GM19397 (cell line): Measurements from ENCODE around the gene RMND1.
"Not testable (repeated sequence)": the region's sequence is repeated elsewhere in the genome, so short reads cannot be mapped to it uniquely, and the experiment has no call there.

Source experiments
- ATAC-seq: cut with Tn5 transposase; IDR thresholded peaks from one replicate; pipeline ENCODE4 v1.9.1; 2021; ENCODE audit warnings: mild to moderate bottlenecking, moderate library complexity; ENCODE audit not compliant: unreplicated experiment

The RMND1 gene

DNA sequence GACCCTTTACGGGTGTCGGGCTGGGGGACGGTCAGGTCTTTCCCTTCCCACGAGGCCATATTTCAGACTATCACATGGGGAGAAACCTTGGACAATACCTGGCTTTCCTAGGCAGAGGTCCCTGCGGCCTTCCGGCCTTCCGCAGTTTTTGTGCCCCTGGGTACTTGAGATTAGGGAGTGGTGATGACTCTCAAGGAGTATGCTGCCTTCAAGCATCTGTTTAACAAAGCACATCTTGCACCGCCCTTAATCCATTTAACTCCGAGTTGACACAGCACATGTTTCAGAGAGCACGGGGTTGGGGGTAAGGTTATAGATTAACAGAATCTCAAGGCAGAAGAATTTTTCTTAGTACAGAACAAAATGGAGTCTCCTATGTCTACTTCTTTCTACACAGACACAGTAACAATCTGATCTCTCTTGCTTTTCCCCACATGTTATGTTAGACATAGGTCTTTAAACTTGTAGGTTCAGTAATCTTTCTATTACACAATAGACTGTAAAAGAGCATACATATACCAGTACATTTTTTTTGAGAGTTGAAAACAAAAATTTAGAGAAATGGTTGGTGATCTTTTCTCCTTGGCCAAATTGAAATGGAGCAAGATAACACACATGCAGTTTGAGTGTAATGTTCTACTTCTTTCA, 3.9 kb upstream of the RMND1 start:
- not testable (repeated sequence) for ATAC-seq

DNA sequence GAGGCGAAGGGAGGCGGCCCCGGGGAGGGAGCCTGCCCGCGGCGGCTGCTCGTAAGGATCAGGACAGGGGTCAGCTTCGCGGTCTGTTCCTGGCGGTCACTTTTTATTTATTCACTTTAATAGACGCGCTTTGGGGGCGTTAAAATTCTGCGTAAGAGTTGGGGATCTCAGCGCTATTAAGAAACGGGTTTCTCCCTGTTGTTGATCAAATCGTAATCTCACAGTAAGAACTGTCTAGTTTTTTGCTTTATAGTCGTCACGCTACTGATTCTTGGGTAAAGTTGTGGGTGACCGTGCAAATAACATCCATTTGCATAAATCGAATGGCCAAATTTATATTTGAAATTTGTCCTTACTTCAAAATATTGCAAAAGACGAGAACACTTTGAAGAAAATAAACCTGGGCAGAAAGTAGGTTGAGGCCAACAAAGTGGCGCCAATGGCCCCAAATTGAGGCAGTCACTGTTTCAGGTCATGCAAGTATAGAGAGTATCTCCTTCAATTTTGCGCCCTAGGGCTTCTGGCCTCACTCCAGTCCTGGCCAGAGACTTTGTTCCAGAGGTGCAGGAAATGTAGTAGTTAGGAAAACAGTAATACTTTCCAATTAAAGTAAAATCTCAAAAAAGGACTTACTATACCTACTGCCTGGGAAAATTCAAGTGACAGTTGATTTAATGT, 963 bp upstream of the RMND1 start:
- no peak for ATAC-seq

DNA sequence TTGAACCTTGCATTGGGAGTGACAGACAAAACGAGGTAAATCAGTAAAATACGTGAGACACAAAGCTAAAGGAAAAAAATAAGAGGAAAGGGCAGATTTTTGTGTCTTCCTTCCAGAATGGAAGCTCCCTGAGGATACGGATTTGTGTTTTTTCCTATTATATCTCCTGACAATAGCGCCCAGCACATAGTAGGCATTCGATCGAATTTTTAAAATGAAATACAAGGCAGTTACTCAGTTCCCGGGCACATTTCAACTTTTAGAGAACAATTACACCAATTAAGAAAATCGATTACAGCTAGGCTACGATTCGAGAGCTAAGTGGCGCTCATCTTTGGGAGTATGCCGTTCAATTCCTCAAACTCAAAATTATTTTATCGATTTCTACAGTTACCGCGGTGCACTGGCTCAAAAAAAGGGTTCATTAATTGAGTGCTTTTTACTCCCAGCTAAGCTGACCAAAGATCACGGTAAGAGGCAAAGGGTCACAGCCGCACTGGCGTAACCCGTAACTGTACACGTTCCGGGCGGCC, 443 bp downstream of the RMND1 start:
- no peak for ATAC-seq

DNA sequence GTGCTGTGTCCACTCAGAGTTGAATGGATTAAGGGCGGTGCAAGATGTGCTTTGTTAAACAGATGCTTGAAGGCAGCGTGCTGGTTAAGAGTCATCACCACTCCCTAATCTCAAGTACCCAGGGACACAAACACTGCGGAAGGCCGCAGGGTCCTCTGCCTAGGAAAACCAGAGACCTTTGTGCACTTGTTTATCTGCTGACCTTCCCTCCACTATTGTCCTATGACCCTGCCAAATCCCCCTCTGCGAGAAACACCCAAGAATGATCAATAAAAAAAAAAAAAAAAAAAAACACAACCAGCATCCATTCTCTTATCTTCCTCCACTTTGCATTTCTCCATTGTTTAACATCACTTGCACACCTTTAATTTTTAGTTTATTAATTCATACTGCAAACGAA, 998 bp downstream of the RMND1 start:
- not testable (repeated sequence) for ATAC-seq

- no peak for ATAC-seq
These were observed 3.3 kb downstream of the RMND1 start for GRCh38 chr6:151448623-151449022.

DNA sequence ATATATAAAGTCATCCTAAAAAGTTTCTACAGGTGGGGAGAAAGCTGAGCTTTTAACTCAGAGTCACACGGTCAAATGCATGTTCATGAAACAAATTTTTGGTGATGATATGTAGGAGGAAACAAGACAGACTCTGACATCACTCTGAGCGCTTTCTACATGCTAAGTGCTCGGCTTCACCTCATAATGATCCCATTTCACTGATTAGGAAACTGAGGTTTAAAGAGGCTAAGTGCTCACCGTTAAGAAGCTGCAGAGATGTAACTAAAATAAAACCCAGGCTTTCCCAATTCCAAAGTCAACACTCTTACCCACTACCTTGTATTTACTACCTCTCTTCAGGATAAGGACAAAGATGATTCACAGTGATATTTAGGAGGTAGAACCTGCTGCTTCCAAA, 4.7 kb downstream of the RMND1 start:
- ATAC-seq: no peak

DNA sequence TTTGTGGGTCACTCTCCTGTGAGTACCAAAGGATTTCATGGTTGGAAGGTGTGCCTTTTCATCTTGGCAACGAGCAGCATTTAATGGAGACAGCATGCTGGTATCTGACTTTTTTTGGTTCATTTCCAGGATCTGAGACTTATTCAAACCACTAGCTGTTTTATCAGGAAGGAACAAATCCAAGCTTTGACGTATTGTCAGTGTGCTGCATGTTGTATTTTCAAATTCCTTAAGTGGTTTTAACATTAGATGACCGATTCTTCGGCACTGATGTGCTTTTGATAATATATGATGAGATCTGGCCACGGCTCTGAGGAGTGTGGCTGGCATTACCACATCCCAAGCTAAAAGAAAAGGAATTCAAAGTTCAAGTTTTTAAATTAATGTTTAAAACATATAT, 6.4 kb downstream of the RMND1 start:
- no peak for ATAC-seq

DNA sequence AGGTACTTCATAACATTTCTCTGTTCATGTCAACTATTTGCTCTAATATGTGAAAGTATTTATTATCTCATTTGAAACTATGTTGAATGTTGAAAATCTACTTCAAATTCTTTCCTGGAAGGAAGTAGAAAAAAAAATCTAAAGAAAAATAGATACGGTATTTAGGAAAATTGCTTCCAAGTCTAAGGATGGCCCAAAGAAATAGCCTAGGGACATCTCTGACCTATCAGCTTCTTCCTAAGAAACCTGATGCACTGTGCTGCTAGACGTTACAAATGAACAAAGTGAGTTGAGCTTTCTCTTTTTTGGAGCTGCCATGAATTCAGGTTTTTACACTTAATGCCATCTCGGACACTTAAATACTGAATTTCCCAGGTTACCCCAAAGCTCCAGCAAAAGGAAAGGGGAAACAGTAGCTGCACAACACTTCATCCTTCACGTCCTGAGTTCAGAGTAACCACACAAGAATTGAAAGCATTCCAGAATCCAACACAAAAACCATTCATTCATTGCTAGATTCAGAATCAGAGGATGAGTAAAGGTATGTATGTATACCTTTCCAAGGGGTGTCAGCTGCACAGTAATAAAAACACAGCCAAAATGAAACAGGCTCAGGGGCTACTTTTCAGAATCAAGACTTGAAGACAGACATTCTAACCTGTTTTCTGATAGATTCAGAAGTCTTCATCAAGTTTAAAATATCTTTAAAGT, 7.9 kb downstream of the RMND1 start:
- no peak for ATAC-seq

DNA sequence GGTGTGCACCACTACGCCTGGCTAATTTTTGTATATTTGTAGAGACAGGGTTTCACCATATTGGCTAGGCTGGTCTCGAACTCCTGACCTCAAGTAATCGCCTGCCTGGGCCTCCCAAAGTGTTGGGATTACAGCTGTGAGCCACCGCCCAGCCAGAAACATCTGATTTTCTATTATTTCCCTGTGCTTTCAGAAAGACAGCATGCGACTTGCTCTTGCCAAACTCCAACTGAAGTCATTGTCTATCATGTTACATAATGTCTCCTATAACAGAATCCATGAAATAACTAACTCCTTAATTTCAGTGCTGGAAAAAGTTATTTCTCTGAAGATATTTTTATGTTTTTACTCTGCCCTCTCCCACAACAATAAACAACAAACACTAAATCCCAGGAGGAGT, 8.5 kb downstream of the RMND1 start:
- no peak for ATAC-seq

- ATAC-seq: no peak
These were observed 9.6 kb downstream of the RMND1 start for GRCh38 chr6:151442371-151442770.

GRCh38 chr6:151441390-151442166, 10.3 kb downstream of the RMND1 start:
- ATAC-seq: no peak

DNA sequence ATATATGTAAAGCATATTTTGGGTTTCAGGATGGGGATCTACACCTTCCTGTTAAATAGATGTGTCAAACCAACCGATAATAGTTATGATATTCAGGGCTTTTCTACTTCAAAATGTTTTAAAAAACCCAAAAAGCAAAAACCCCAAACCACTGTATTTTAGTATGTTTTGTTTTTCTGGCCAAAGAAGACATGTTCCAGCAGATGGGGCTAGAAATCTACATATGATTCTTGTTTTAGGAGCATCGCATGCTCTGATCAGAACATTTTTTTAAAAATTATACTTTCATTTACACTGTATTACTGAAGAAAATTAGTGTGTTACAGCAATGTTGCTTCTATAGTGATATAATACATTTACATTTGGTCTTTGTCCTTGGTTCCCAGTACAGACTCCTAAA, 11.0 kb downstream of the RMND1 start:
- ATAC-seq: no peak

GRCh38 chr6:151440498-151440897, 11.4 kb downstream of the RMND1 start:
- ATAC-seq: no peak

GRCh38 chr6:151437401-151437800, 14.5 kb downstream of the RMND1 start:
- ATAC-seq: no peak

DNA sequence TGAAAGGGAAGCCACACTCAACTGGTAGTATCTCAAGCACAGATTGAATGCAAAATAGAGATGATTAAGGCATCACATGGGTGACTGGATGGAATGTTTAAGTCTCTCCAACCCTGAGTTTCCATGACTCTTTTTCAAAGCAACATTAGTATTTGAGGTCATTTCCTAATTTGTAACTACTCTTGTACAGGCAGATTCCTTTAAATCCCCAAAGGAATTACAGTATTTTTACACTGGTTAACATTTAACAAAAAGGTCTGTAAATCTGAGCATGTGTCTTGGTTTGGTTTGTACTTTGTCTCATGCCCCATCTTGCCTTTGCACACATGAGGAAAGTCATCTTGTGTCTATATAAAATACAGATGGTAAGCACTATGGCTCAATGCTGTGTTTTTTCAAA, 15.1 kb downstream of the RMND1 start:
- ATAC-seq: no peak

DNA sequence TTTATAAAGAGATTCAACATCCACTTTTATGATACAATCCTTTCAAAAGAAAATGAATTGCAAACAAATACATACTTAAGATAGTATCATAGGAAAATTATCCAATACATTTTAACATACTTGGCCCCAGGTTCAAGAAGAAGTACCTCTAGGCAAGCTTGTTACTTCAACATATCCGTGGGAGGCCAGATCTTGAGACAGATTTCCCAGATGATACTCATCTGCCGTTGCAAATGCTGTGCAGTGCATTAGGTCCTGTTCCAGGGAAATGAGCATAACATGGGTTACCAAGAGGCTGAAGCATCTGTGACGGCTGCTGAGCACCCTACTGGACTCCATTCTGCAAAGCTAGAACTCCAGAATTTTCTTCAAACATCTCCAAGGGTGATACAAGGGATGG, 15.6 kb downstream of the RMND1 start:
- ATAC-seq: no peak

DNA sequence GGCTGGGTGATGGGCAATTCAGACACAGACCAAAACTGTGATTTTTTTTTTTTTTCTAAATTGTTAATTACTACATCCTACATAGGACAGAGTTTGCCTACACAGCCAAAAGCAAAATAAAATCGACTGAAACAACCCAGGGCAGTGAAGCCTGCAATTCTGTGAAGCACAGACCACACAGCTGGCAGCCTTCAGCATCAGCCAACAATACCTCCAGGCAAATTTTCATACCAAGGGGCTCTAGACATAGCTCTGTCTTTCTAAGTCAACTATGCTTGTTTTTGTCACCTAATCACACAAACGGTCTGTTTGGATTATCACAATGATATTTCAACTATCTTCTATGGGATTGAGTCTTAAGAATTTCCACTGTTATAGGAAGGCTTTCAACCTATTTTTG, 17.6 kb downstream of the RMND1 start:
- peak; percentile 85 for ATAC-seq

DNA sequence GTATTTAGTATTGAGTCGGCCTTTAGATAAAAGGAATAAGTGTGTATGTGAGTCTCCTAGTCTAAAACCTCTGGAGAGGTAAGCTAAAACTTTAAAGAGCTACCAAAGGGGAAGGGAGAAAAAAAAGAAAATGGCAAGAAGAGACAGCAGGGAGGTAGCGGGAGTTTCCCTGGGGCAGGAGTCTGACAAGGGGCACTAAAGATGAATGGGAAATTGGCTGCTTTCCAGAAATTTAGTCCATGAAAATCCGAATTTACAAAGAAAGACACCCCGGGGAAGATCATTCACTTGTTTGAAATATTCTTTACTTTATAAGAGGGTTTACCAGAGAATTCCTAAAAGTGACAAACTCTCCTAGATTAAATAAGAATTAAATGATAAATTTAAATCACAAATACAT, 19.3 kb downstream of the RMND1 start:
- ATAC-seq: no peak

- no peak for ATAC-seq
These were observed 20.6 kb downstream of the RMND1 start for GRCh38 chr6:151431337-151431736.

DNA sequence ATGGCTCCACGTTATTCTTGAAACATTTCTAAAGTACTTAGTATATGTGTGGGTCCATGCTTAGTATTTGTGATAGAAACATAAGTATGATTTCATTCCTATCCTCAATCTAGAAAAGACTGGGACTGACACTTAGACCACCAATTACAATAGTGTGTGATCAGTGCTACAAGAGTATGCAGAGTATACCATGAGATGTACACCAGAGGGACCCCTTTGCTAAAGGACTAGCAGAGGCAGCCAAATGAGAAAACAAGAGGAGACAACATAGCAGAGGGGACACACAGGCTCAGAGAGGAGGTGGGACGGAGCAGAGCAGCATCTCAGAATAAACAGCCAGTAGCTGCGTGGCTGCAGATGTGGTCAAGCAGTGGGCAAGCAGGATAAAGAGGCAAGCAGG, 21.0 kb downstream of the RMND1 start:
- no peak for ATAC-seq

DNA sequence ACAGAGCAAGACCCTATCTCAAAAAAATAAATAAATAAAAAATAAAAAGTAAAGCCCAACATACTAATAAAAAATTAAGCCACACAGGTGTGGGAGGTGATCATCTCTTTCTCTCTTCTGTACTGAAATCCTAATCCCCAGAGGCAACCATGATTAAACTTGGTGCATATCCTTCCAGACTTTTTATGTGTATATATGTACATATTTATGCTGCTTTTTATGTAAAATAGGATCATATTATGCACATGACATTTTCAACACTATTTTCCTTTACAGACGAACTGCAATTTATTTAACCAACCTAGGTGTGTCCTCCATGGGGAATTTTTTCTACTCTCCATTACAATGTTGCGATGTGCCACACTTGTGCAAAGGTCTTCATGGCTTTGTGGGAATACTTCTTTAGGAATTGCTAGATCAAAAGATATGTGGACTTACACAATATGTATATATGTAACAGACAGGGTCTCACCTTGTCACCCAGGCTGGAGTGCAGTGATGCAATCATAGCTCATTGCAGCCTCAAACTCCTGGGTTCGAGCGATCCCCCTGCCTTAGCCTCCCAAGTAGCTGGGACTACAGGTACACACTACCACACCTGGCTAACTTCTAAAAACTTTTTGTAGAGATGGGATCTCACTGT, 23.7 kb downstream of the RMND1 start:
- no peak for ATAC-seq
